Colonic mucosa (tissue), 4 donors: Measurements from ENCODE around the gene DLG2. TPM values are rescaled to one million over a fixed set of nuclear protein-coding genes. Genes with fewer than 3 reads are reported as not detected.

Experiments
- DNase-seq: peaks from one replicate; pipeline ENCODE4 v3.0.0-alpha.2; 2020
- H3K27ac ChIP-seq: fragments of 200-600 bp; one replicate; pipeline ENCODE4 v1.8.0; 2021
- H3K27me3 ChIP-seq: fragments of 200-600 bp; one replicate; pipeline ENCODE4 v1.8.0; 2021
- H3K36me3 ChIP-seq: fragments of 200-600 bp; one replicate; pipeline ENCODE4 v1.8.0; 2021
- H3K4me1 ChIP-seq: fragments of 200-600 bp; one replicate; pipeline ENCODE4 v1.8.0; 2021; ENCODE audit warnings: mild to moderate bottlenecking
- H3K4me3 ChIP-seq: fragments of 200-600 bp; one replicate; pipeline ENCODE4 v1.8.0; 2021
- H3K9ac ChIP-seq, 2 donors: one replicate each; pipeline ENCODE4 v1.7.0; 2013; ENCODE audit warnings: control low read depth in 2 of 2, low read depth in 2 of 2, low read length in 2 of 2
- H3K9me3 ChIP-seq: fragments of 200-600 bp; one replicate; pipeline ENCODE4 v1.8.0; 2021
- CTCF ChIP-seq: fragments of 200-600 bp; IDR thresholded peaks from one replicate; pipeline ENCODE4 v1.8.0; 2022; ENCODE audit warnings: antibody characterized with exemption, mild to moderate bottlenecking
- intact Hi-C: fragments of 100-400 bp; cut with DNase I; formaldehyde crosslinking; loops from one replicate; pipeline ENCODE4 v1.14.1; 2022
- total RNA-seq, 2 donors: library from RNA; stranded (reverse); fragmentation: NEBNext Ultra II Directional in 1 of 2; extraction: Animal tissue kit (Norgen Biotek cat#: 25700) in 1 of 2; gene quantifications; one replicate each; pipeline ENCODE4 v1.2.1, GENCODE V29; 2021
- donor health status: healthy.
- donor health status: DM: no; HTN: no; CAD: no.
- donor health status: DM: no; HTN: no; CAD: no.

DLG2 gene
- total RNA-seq, 2 donors from 2014 or later, result 1.4 to 3.3 TPM

- H3K27ac ChIP-seq, result no peak overlapping the region
- intact Hi-C loops, result no loop called here
- H3K36me3 ChIP-seq, result no peaks in the 10 kb centered on the region
- no peak overlapping the region for H3K4me3 ChIP-seq
- no peaks in the 10 kb centered on the region for H3K27me3 ChIP-seq
- no peaks in the 10 kb centered on the region for H3K4me1 ChIP-seq
- H3K9ac ChIP-seq, result no peak overlapping the region
- no peak for DNase-seq
- TF ChIP-seq CTCF, result no peak
- H3K9me3 ChIP-seq, result no peaks in the 10 kb centered on the region
These were observed 2014.0 kb downstream of the DLG2 start for GRCh38 chr11:83612891-83613766.

DNA sequence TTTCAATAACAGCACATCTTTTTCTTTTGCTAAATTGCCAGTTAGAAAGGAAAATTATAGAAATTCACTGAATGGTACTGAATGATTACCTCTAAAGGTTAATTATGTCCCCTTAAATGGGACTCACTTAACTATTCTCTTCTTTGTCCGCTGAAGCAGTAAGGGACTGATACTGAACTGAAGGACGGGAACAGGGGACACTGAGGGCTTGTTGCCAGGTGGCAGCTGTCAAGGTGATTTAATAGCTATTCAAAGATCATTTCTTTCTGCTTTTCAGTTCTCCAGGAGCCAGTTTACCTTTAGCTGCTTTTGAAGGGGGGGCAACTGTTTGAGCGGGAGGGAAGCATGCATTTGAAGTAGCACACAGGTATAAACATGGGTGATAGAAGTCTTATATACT is 2015.5 kb downstream of the DLG2 start:
- Histone ChIP-seq H3K36me3 (no peaks in the 10 kb centered on the region), H3K27me3 (no peaks in the 10 kb centered on the region), H3K27ac (no peak overlapping the region), H3K9me3 (no peaks in the 10 kb centered on the region), H3K9ac (no peak overlapping the region), H3K4me1 (no peaks in the 10 kb centered on the region), H3K4me3 (no peak overlapping the region)
- DNase-seq, result no peak
- intact Hi-C loops, result no loop called here
- TF ChIP-seq CTCF, result no peak

- Histone ChIP-seq H3K36me3 (no peaks in the 10 kb centered on the region), H3K27ac (no peak overlapping the region), H3K4me1 (no peaks in the 10 kb centered on the region), H3K27me3 (no peaks in the 10 kb centered on the region), H3K9me3 (no peaks in the 10 kb centered on the region), H3K4me3 (no peak overlapping the region), H3K9ac (no peak overlapping the region)
- no peak for DNase-seq
- TF ChIP-seq CTCF, result no peak
- intact Hi-C loops, result no loop called here
These were observed 2016.1 kb downstream of the DLG2 start for GRCh38 chr11:83611031-83611430.

DNA sequence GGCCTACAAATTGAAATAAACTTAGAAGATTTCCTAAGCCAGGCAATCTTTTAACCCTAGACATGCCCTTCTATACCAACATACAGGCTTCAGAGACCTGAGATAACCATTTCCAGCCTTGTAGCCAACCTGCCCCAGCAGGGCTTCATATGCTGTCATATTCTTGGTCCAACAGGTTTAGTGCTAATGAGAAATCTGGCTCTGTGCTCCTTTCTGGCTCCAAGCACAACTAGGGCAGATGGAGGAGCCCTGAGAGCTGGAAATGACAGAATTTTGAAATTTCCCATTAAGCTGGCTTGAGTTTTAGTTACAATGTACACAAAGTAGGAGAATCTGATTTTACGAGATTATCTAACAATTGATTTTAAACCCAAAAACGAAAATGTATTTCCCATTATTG is 2018.0 kb downstream of the DLG2 start:
- no peaks in the 10 kb centered on the region for H3K27me3 ChIP-seq
- no peak overlapping the region for H3K9ac ChIP-seq
- no peaks in the 10 kb centered on the region for H3K9me3 ChIP-seq
- TF ChIP-seq CTCF, result no peak
- no peaks in the 10 kb centered on the region for H3K36me3 ChIP-seq
- DNase-seq, result no peak
- H3K4me3 ChIP-seq, result no peak overlapping the region
- H3K27ac ChIP-seq, result no peak overlapping the region
- no peaks in the 10 kb centered on the region for H3K4me1 ChIP-seq
- intact Hi-C loops, result no loop called here

GRCh38 chr11:83608571-83608970 is 2018.6 kb downstream of the DLG2 start:
- Histone ChIP-seq H3K27ac (no peak overlapping the region), H3K4me3 (no peak overlapping the region), H3K9ac (no peak overlapping the region), H3K27me3 (no peaks in the 10 kb centered on the region), H3K4me1 (no peaks in the 10 kb centered on the region), H3K9me3 (no peaks in the 10 kb centered on the region), H3K36me3 (no peaks in the 10 kb centered on the region)
- TF ChIP-seq CTCF, result no peak
- no peak for DNase-seq
- intact Hi-C loops, result no loop called here
